ENCODE data around the gene B3GNT7.
"Not testable (repeated sequence)": the region's sequence is repeated elsewhere in the genome, so short reads cannot be mapped to it uniquely, and the experiment has no call there.

B3GNT7 gene

GRCh38 chr2:231430437-231430836 is 34.9 kb downstream of the B3GNT7 start:
- DNase-seq, result not testable (repeated sequence)

- DNase-seq, result no peak
Measured at GRCh38 chr2:231431606-231432005, 36.1 kb downstream of the B3GNT7 start.

- no peak for DNase-seq
Measured at GRCh38 chr2:231433990-231434389, 38.5 kb downstream of the B3GNT7 start.

- DNase-seq, result no peak
Measured at GRCh38 chr2:231436957-231437356, 41.4 kb downstream of the B3GNT7 start.

GRCh38 chr2:231449503-231450054 is 54.1 kb downstream of the B3GNT7 start:
- DNase-seq, result no peak

GRCh38 chr2:231450548-231450989 is 55.1 kb downstream of the B3GNT7 start:
- DNase-seq, result no peak
